C4-2B (cell line): ENCODE data around the gene STMND1.

Experiments
- ZFX ChIP-seq: fragments of 450-650 bp; IDR thresholded peaks from 2 replicates; pipeline ENCODE4 v1.6.1; 2017
- TF ChIP-seq, protein P1 (sequence below): fragments of 450-650 bp; conservative IDR thresholded peaks from 2 replicates; pipeline ENCODE4 v1.5.1; 2017; ENCODE audit warnings: mild to moderate bottlenecking

DNA sequence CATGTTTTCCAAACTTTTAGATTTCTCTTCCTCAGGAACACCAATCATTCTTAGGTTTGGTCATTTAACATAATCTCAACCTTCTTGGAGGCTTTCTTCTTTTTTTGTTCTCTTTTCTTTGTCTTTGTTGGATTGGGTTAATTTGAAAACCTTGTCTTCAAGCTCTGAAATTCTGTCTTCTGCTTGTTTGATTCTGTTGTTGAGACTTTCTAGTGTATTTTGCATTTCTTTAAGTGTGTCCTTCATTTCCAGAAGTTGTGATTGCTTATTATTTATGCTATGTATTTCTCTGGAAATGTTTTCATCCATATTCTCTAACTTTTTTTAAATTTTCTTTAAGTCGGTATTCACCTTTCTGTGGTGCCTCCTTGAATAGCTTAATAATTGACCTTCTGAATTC lies 42.2 kb downstream of the STMND1 start:
- TF ChIP-seq, protein P1, sequence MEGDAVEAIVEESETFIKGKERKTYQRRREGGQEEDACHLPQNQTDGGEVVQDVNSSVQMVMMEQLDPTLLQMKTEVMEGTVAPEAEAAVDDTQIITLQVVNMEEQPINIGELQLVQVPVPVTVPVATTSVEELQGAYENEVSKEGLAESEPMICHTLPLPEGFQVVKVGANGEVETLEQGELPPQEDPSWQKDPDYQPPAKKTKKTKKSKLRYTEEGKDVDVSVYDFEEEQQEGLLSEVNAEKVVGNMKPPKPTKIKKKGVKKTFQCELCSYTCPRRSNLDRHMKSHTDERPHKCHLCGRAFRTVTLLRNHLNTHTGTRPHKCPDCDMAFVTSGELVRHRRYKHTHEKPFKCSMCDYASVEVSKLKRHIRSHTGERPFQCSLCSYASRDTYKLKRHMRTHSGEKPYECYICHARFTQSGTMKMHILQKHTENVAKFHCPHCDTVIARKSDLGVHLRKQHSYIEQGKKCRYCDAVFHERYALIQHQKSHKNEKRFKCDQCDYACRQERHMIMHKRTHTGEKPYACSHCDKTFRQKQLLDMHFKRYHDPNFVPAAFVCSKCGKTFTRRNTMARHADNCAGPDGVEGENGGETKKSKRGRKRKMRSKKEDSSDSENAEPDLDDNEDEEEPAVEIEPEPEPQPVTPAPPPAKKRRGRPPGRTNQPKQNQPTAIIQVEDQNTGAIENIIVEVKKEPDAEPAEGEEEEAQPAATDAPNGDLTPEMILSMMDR = no peak
- TF ChIP-seq ZFX = no peak
